ENCODE measurements around the gene HCFC1R1.

GRCh38 chr16:2983706-2984136 is 40.0 kb downstream of the HCFC1R1 start:
- TF ChIP-seq NR3C1 (CRISPR knock-in tag; conservative IDR thresholded peaks at IDR 0.05; ENCODE audit: low read depth) (no peak), FOXP1 (CRISPR knock-in tag; IDR thresholded peaks at IDR 0.05; ENCODE audit: borderline replicate concordance) (no peak), ZNF416 (CRISPR knock-in tag; IDR thresholded peaks at IDR 0.05) (no peak), CTCF (IDR thresholded peaks at IDR 0.05) (peak; percentile 85), CREB1 (CRISPR knock-in tag; IDR thresholded peaks at IDR 0.05) (no peak), KAT7 (CRISPR knock-in tag; IDR thresholded peaks at IDR 0.05; ENCODE audit: borderline replicate concordance) (no peak), FOXJ3 (CRISPR knock-in tag; IDR thresholded peaks at IDR 0.05; ENCODE audit: borderline replicate concordance) (no peak), OVOL2 (CRISPR knock-in tag; IDR thresholded peaks at IDR 0.05; ENCODE audit: borderline replicate concordance) (no peak), USF1 (CRISPR knock-in tag; IDR thresholded peaks at IDR 0.05) (no peak), SMAD4 (CRISPR knock-in tag; IDR thresholded peaks at IDR 0.05) (no peak), USF2 (CRISPR knock-in tag; IDR thresholded peaks at IDR 0.05) (no peak), JUN (CRISPR knock-in tag; IDR thresholded peaks at IDR 0.05) (no peak)
